GM19438 (cell line): ENCODE results near the gene ABCB6.

Experiments used
- ATAC-seq: cut with Tn5 transposase; IDR thresholded peaks from one replicate; pipeline ENCODE4 v1.9.1; 2021; ENCODE audit warnings: low read depth; ENCODE audit not compliant: unreplicated experiment

Gene ABCB6

GRCh38 chr2:219172231-219173154, 46.3 kb downstream of the ABCB6 start:
- ATAC-seq: no peak

GRCh38 chr2:219171231-219171651, 47.5 kb downstream of the ABCB6 start:
- ATAC-seq: no peak

- no peak for ATAC-seq
These were observed 48.7 kb downstream of the ABCB6 start, which contains the start of gene SLC23A3 for GRCh38 chr2:219169930-219170654. Gene SLC23A3, minus strand, starts transcription at chr2:219170029. Its CDS starts 45 bp downstream, at chr2:219169984.

GRCh38 chr2:219168932-219169331, 49.8 kb downstream of the ABCB6 start:
- ATAC-seq: no peak

GRCh38 chr2:219168526-219168925, 50.2 kb downstream of the ABCB6 start:
- no peak for ATAC-seq

GRCh38 chr2:219167997-219168396, 50.8 kb downstream of the ABCB6 start:
- ATAC-seq: no peak

- ATAC-seq: no peak
These were observed 53.5 kb downstream of the ABCB6 start for GRCh38 chr2:219165058-219165911.

GRCh38 chr2:219163156-219163555, 55.6 kb downstream of the ABCB6 start:
- no peak for ATAC-seq

GRCh38 chr2:219161097-219161496, 57.7 kb downstream of the ABCB6 start:
- ATAC-seq: no peak

GRCh38 chr2:219160186-219161017, 58.4 kb downstream of the ABCB6 start, which contains the start of gene NHEJ1:
Gene NHEJ1, minus strand, starts transcription at chr2:219160815. Its CDS starts 2,453 bp downstream, at chr2:219158362.
- peak; percentile 81 for ATAC-seq
